Measurements from ENCODE around the gene GSDME. TPM values are rescaled to one million over a fixed set of nuclear protein-coding genes. Genes with fewer than 3 reads are reported as not detected.

GSDME gene
- total RNA-seq, 3 donors from 2014 or later (not counting 1 experiment from before 2014, with no cell fraction given): 0.20 to 0.31 TPM; not detected in 1

DNA sequence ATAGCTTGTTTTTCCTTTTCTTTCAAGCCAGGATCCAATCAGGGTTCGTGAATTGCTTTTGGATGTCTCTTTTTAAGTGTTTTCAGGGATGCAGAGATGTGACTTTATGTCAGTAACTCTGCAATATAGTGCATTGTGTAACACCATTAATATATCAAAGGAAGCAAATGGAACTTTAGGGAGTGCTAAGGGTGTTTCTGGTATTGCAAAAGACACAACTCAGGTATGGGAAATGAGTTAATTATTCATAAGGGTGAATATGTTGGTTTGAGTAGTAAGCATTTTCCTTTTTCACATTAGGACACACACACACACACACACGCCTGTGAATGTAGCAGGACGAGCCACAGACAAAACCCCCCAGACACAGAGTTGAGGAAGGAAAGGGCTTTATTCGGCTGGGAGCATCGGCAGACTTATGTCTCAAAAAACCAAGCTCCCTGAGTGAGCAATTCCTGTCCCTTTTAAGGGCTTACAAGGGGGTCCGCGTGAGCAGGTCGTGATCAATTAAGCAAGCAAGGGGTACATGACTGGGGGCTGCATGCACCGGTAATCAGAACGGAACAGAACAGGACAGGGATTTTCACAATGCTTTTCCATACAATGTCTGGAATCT lies 31.8 kb upstream of the GSDME start:
- ATAC-seq: no peak
- Histone ChIP-seq H3K4me3 (ENCODE audit: low read length) (no peak overlapping the region), H3K4me1 (ENCODE audit: control insufficient read depth, insufficient read depth, low read length) (no peaks in the 10 kb centered on the region), H3K36me3 (ENCODE audit: control insufficient read depth, insufficient read depth, low read length) (no peaks in the 10 kb centered on the region), H3K9me3 (ENCODE audit: control insufficient read depth, insufficient read depth, low read length) (no peaks in the 10 kb centered on the region), H3K27ac (ENCODE audit: low read length) (no peak overlapping the region), H3K27me3 (ENCODE audit: control insufficient read depth, insufficient read depth, low read length) (no peaks in the 10 kb centered on the region)
- H3K36me3 Mint-ChIP-seq: no peaks in the 10 kb centered on the region
- no peak for TF ChIP-seq CTCF (IDR thresholded peaks at IDR 0.05)
- no peaks in the 10 kb centered on the region for H3K9me3 Mint-ChIP-seq
- no peak overlapping the region for H3K27ac Mint-ChIP-seq
- peaks cover 3 to 4% of the 10 kb centered on the region in 2 donors for H3K4me1 Mint-ChIP-seq
- WGBS (ENCODE audit: insufficient coverage): 95% methylated on average over 9 of the region's 10 CpGs
- intact Hi-C loops (cut with micrococcal nuclease): no loop called here
- H3K4me3 Mint-ChIP-seq: no peak overlapping the region
- no peak for DNase-seq
- H3K27me3 Mint-ChIP-seq (ENCODE audit: low read depth in 2 of 2): no peaks in the 10 kb centered on the region

DNA sequence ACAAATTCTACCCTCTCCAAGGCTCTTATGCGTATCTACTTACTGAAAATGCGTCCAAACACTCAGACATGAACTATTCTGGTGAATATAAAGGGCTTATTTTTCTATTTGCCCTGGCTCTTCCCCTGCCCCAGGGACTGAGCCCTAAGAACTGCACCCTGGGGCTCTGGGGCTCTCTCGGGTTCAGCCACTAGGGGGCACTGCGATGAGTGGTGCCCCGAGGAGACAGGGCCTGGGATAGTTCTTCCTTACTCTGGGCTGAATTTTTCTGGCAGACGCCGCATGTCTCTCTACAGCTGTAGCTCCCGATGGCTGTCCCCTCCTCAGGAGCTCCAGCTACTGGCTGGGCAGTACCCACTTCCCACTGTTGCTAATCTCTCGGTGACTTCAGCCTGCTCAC lies 30.8 kb upstream of the GSDME start:
- no peak for ATAC-seq
- H3K4me3 Mint-ChIP-seq: no peak overlapping the region
- Histone ChIP-seq H3K4me1 (ENCODE audit: control insufficient read depth, insufficient read depth, low read length) (no peaks in the 10 kb centered on the region), H3K9me3 (ENCODE audit: control insufficient read depth, insufficient read depth, low read length) (no peaks in the 10 kb centered on the region), H3K4me3 (ENCODE audit: low read length) (no peak overlapping the region), H3K27me3 (ENCODE audit: control insufficient read depth, insufficient read depth, low read length) (no peaks in the 10 kb centered on the region), H3K36me3 (ENCODE audit: control insufficient read depth, insufficient read depth, low read length) (no peaks in the 10 kb centered on the region), H3K27ac (ENCODE audit: low read length) (no peak overlapping the region)
- H3K27me3 Mint-ChIP-seq (ENCODE audit: low read depth in 2 of 2): no peaks in the 10 kb centered on the region
- H3K4me1 Mint-ChIP-seq: no peaks in the 10 kb centered on the region
- H3K36me3 Mint-ChIP-seq: no peaks in the 10 kb centered on the region
- no peak for TF ChIP-seq CTCF (IDR thresholded peaks at IDR 0.05)
- intact Hi-C loops (cut with micrococcal nuclease): no loop called here
- H3K27ac Mint-ChIP-seq: no peak overlapping the region
- WGBS (ENCODE audit: insufficient coverage): 97% methylated on average over 9 of the region's 9 CpGs
- H3K9me3 Mint-ChIP-seq: no peaks in the 10 kb centered on the region
- DNase-seq: no peak

DNA sequence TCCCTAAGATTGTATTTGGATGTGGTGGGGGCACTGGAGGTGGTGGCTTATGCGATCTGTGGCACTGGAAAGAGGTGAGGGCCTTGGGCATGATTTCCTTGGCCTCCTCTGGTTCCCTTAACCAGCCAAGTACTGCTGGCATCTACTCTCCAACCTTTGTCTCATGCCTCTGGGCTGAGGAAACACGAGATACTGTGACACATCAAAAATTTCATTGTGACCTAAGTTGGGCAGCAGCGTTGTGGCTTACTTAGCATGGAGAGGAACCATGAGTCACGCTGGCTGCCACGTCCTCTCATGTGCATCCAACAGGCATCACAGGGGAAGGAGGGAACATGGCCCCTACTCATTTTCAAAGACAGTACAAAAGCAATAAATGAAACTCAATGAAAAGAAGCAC lies 29.7 kb upstream of the GSDME start:
- DNase-seq (peak in 1 of 2 donors; percentile 11), ATAC-seq (peak in 1 of 3 donors; percentile 40)
- H3K27ac Mint-ChIP-seq: no peak overlapping the region
- no peak overlapping the region for H3K4me3 ChIP-seq (ENCODE audit: low read length)
- no peaks in the 10 kb centered on the region for H3K9me3 Mint-ChIP-seq
- H3K27ac ChIP-seq (ENCODE audit: low read length): no peak overlapping the region
- intact Hi-C loops (cut with micrococcal nuclease): no loop called here
- TF ChIP-seq CTCF (IDR thresholded peaks at IDR 0.05): no peak
- no peaks in the 10 kb centered on the region for H3K36me3 Mint-ChIP-seq
- no peaks in the 10 kb centered on the region for H3K27me3 Mint-ChIP-seq (ENCODE audit: low read depth in 2 of 2)
- no peaks in the 10 kb centered on the region for H3K4me1 Mint-ChIP-seq
- H3K4me3 Mint-ChIP-seq: no peak overlapping the region
- no peaks in the 10 kb centered on the region for H3K4me1 ChIP-seq (ENCODE audit: control insufficient read depth, insufficient read depth, low read length)
- 34% methylated on average over 5 of the region's 5 CpGs for WGBS (ENCODE audit: insufficient coverage)
- no peaks in the 10 kb centered on the region for H3K9me3 ChIP-seq (ENCODE audit: control insufficient read depth, insufficient read depth, low read length)
- no peaks in the 10 kb centered on the region for H3K27me3 ChIP-seq (ENCODE audit: control insufficient read depth, insufficient read depth, low read length)
- no peaks in the 10 kb centered on the region for H3K36me3 ChIP-seq (ENCODE audit: control insufficient read depth, insufficient read depth, low read length)

GRCh38 chr7:24786306-24786705 lies 29.0 kb upstream of the GSDME start:
- no peaks in the 10 kb centered on the region for H3K27me3 ChIP-seq (ENCODE audit: control insufficient read depth, insufficient read depth, low read length)
- no peak overlapping the region for H3K4me3 ChIP-seq (ENCODE audit: low read length)
- H3K9me3 ChIP-seq (ENCODE audit: control insufficient read depth, insufficient read depth, low read length): no peaks in the 10 kb centered on the region
- ATAC-seq (no peak), DNase-seq (no peak)
- TF ChIP-seq CTCF (IDR thresholded peaks at IDR 0.05): no peak
- no peaks in the 10 kb centered on the region for H3K4me1 Mint-ChIP-seq
- H3K9me3 Mint-ChIP-seq: no peaks in the 10 kb centered on the region
- H3K4me3 Mint-ChIP-seq: no peak overlapping the region
- H3K27me3 Mint-ChIP-seq (ENCODE audit: low read depth in 2 of 2): no peaks in the 10 kb centered on the region
- intact Hi-C loops (cut with micrococcal nuclease): no loop called here
- H3K27ac Mint-ChIP-seq: no peak overlapping the region
- H3K36me3 Mint-ChIP-seq: no peaks in the 10 kb centered on the region
- no peaks in the 10 kb centered on the region for H3K4me1 ChIP-seq (ENCODE audit: control insufficient read depth, insufficient read depth, low read length)
- H3K36me3 ChIP-seq (ENCODE audit: control insufficient read depth, insufficient read depth, low read length): no peaks in the 10 kb centered on the region
- 99% methylated on average over 4 of the region's 4 CpGs for WGBS (ENCODE audit: insufficient coverage)
- H3K27ac ChIP-seq (ENCODE audit: low read length): no peak overlapping the region
